ACC112 (cell line): ENCODE results near the gene CTNNA3.
"Not testable (repeated sequence)": the region's sequence is repeated elsewhere in the genome, so short reads cannot be mapped to it uniquely, and the experiment has no call there.

Experiments
- H2AFZ ChIP-seq: fragments of 200-600 bp; sonication (generic); one replicate; pipeline ENCODE4 v1.6.0; 2017; ENCODE audit warnings: antibody characterized with exemption, low read length; ENCODE audit not compliant: unreplicated experiment
- H3K27ac ChIP-seq: fragments of 200-600 bp; sonication (generic); 2 replicates; pipeline ENCODE4 v1.5.1; 2014; ENCODE audit warnings: low read depth, mild to moderate bottlenecking, antibody characterized with exemption, low read length, moderate library complexity
- H3K27me3 ChIP-seq: fragments of 200-600 bp; sonication (generic); 2 replicates; pipeline ENCODE4 v1.6.1; 2014; ENCODE audit warnings: mild to moderate bottlenecking, antibody characterized with exemption, low read length, moderate library complexity, mixed read lengths; ENCODE audit not compliant: insufficient read depth
- H3K36me3 ChIP-seq: fragments of 200-600 bp; sonication (generic); 2 replicates; pipeline ENCODE4 v1.6.1; 2016; ENCODE audit warnings: mild to moderate bottlenecking, antibody characterized with exemption, low read length, moderate library complexity, mixed read lengths; ENCODE audit not compliant: insufficient read depth
- H3K4me1 ChIP-seq: fragments of 200-600 bp; sonication (generic); one replicate; pipeline ENCODE4 v1.6.1; 2016; ENCODE audit warnings: low read length, mixed read lengths; ENCODE audit not compliant: insufficient read depth, unreplicated experiment, control insufficient read depth
- H3K4me3 ChIP-seq: fragments of 200-600 bp; sonication (generic); 2 replicates; pipeline ENCODE4 v1.5.1; 2014; ENCODE audit warnings: mild to moderate bottlenecking, low read depth, low read length
- H3K79me2 ChIP-seq: fragments of 200-600 bp; sonication (generic); one replicate; pipeline ENCODE4 v1.6.0; 2016; ENCODE audit warnings: low read length; ENCODE audit not compliant: control insufficient read depth, unreplicated experiment, insufficient read depth

The CTNNA3 gene

DNA sequence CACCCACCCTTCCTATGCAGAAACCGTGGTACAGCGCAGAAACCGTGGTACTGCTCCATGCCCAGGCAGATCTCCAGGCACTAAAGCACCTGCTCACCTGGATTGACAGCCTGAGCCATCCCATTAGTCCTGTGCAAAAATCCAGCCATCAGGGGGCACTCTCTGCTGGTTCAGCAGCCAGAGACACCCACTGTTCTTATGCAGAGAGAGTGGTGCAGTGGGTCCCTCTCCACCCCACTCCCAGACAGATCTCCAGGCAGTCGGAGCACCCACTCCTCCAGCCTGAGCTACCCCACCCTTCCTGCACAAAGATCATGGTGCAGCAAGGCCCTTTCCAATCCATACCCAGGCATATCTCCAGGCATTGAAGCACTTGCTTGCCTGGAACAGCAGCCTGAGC, 219.8 kb downstream of the CTNNA3 start:
- Histone ChIP-seq H2AFZ (no peak overlapping the region), H3K79me2 (no peaks in the 10 kb centered on the region), H3K27me3 (no peaks in the 10 kb centered on the region), H3K4me3 (no peak overlapping the region), H3K4me1 (no peaks in the 10 kb centered on the region), H3K36me3 (no peaks in the 10 kb centered on the region), H3K27ac (no peak overlapping the region)

DNA sequence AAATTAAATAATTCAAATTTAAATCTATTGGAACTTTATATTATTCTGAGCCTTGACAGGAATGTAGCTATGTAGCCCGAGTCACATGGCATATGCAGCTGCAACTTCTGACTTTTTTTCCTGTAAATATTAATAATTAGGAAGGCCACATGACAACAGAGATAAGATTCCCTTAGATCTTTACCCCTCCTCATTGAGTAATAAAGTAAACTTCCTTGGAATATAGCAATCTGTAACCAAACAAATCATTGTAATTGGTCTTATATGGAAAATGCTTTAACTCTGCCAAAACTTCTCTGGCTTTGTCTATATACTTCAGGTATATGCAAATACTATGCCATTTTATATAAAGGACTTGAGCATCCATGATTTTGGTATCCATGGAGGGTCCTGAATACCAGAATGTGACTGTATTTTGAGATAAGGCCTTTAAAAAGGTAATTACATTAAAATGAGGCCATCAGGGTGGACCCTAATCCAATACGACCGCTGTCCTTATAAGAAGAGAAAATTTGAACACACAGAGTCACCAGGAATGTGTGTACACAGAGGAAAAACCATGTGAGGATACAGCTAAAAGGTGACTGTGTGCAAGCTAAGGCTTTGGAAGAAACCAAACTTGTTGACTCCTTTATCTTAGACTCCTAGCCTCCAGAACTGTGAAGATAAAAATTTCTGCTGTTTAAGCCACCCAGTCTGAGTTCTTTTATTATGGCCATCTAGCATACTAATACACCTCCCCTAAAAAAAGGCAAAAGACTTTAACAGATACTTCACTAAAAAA, 222.0 kb downstream of the CTNNA3 start:
- Histone ChIP-seq H3K27me3 (no peaks in the 10 kb centered on the region), H3K79me2 (no peaks in the 10 kb centered on the region), H3K36me3 (no peaks in the 10 kb centered on the region), H3K27ac (no peak overlapping the region), H2AFZ (no peak overlapping the region), H3K4me1 (no peaks in the 10 kb centered on the region), H3K4me3 (no peak overlapping the region)

DNA sequence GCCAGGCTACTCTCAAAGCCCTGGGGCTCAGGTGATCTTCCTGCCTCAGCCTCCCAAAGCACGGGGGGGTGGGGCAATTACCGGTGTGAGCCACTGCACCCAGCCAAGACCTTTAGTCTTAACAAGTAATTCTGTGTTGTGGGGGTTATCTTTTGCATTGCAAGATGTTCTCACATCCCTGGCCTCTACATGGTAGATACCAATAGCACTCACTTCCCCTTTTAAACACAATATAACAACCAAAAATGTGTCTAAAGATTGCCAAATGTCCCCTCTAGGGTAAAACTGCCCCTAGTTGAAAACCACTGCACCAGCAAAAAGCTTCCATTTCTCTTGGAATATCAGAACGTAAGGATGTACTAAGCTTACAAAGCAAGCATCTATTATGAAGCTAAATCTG, 225.0 kb downstream of the CTNNA3 start:
- no peak overlapping the region for H2AFZ ChIP-seq
- H3K27ac ChIP-seq: no peak overlapping the region
- no peaks in the 10 kb centered on the region for H3K36me3 ChIP-seq
- no peaks in the 10 kb centered on the region for H3K4me1 ChIP-seq
- no peaks in the 10 kb centered on the region for H3K79me2 ChIP-seq
- H3K4me3 ChIP-seq: peak overlapping the region; percentile 37; the same call in 1 of the 2 replicates
- H3K27me3 ChIP-seq: no peaks in the 10 kb centered on the region

DNA sequence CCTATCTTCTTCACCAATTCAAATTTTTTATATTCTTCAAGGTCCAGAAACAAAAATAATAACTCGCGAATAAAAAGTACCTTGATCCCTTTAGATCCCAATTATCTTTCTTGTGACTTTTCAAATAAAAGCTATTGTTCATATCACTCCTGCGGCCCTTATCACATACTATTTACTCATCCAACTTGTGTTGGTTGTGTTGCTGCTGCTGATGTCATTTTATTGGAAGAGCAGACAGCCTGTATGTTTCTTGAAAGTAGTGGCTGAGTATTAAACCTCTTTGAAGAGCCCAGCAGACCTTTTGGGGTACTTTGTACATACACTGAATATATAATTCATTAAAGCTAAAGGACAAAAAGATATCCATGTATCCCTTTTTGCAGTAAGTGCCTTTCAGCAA, 231.7 kb downstream of the CTNNA3 start:
- H3K4me3 ChIP-seq: no peak overlapping the region
- H3K79me2 ChIP-seq: no peaks in the 10 kb centered on the region
- no peaks in the 10 kb centered on the region for H3K4me1 ChIP-seq
- no peak overlapping the region for H2AFZ ChIP-seq
- H3K36me3 ChIP-seq: no peaks in the 10 kb centered on the region
- H3K27me3 ChIP-seq: no peaks in the 10 kb centered on the region
- no peak overlapping the region for H3K27ac ChIP-seq

DNA sequence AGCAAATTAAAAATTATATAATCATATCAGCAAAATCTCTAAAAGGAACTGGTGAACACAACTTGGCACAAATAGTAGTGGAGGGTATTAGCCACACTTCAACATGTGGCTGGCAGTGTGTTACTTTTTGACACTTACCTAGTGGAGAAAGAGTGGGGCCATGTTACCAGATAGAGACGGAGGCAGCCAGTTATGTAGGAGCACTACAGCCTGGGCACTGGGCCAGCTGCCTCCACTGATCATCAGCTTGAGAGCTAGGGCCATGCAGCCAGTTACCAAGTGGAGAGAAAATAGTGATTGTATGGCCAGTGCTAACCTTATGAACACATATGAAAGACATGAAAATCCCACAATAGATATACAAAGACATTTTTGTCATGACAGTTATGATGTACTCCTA, 243.1 kb downstream of the CTNNA3 start:
- Histone ChIP-seq H2AFZ (no peak overlapping the region), H3K27ac (no peak overlapping the region), H3K36me3 (no peaks in the 10 kb centered on the region), H3K27me3 (no peaks in the 10 kb centered on the region), H3K79me2 (no peaks in the 10 kb centered on the region), H3K4me3 (no peak overlapping the region), H3K4me1 (no peaks in the 10 kb centered on the region)

DNA sequence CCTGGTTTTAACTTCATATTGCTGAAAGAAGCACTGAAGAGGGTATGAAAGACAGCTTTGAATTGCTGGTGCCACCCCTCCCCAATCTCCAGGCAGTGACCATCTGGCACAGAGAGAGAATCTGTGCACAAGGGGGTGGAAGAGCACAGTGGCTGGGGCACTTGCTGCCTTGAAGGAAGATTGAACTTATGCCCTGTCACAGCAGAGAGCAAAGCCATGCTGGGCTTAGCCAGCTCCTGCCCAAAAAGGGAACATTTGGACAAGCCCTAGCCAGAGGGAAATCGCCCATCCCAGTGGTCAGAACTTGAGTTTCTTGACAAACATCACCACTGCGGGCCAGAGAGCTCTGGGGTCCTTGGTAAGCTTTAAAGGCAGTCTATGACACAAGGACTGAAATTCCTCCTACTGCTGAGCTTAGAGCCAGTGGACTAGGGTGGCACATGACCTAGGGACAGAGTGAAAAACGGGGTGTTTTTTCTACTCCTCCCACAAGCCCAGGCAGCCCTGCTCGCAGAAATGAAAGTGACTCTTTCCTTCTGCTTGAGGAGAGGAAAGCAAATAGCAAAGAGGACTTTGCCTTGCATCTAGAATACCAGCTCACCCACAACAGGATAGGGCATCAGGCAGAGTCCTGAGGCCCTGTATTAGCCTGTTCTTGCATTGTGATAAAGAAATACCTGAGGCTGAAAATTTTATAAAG, 257.2 kb downstream of the CTNNA3 start:
- H2AFZ ChIP-seq: no peak overlapping the region
- H3K27me3 ChIP-seq: no peaks in the 10 kb centered on the region
- H3K79me2 ChIP-seq: no peaks in the 10 kb centered on the region
- H3K36me3 ChIP-seq: no peaks in the 10 kb centered on the region
- no peak overlapping the region for H3K4me3 ChIP-seq
- H3K27ac ChIP-seq: no peak overlapping the region
- no peaks in the 10 kb centered on the region for H3K4me1 ChIP-seq

DNA sequence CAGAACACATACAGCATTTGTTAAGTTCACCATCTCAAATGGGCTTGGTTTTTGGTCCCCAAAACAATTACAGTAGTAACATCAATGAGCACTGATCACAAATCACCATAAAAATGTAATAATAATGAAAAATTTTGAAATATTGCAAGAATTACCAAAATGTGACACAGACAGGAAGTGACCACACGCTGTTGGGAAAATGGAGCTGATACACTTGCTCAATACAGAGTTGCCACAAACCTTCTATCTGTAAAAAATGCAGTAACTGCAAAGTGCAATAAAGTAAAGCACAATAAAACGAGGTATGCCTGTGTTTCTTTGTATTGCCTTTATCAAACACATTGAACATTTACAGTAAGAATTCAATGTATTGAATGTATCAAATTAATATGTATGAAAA, 262.7 kb downstream of the CTNNA3 start:
- H3K79me2 ChIP-seq: no peaks in the 10 kb centered on the region
- no peak overlapping the region for H3K27ac ChIP-seq
- no peaks in the 10 kb centered on the region for H3K4me1 ChIP-seq
- H3K36me3 ChIP-seq: no peaks in the 10 kb centered on the region
- no peak overlapping the region for H2AFZ ChIP-seq
- H3K4me3 ChIP-seq: no peak overlapping the region
- H3K27me3 ChIP-seq: no peaks in the 10 kb centered on the region

DNA sequence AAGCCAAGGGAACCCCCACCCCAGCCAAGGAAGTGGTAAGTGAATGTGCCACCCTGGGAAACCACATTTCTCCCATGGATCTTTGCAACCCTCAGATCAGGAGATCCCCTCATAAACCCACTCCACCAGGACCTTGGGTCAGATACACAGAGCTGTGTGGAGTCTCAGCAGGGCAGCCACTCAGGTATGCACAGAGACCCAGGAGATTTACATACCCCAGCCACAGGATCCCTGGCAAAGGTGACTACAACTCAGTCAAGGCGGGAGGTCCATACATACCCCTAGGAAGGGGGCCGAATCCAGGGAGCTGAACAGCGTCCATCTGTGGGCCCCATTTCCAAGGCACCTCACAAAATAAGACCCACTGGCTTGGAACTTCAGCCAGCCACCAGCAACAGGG, 293.4 kb downstream of the CTNNA3 start:
- H3K4me3 ChIP-seq: no peak overlapping the region

DNA sequence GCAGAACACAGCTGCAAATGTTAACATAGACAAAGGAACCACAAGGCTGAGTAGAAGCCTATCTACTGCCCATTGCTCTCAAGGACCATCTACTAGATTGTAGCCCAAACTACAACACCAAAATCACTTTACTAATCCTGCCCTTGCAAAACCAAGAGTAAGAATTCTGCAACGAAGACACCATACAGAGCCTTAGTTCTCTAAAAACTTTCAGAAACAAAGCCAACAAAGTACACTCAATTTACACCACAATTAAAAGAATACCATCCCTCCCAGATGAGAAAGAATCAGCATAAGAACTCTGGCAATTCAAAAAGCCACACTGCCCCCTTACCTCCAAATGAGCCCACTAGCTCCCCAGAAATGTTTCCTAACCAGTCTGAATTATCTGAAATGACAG, 294.3 kb downstream of the CTNNA3 start:
- H2AFZ ChIP-seq: no peak overlapping the region
- no peaks in the 10 kb centered on the region for H3K79me2 ChIP-seq
- H3K4me1 ChIP-seq: no peaks in the 10 kb centered on the region
- H3K4me3 ChIP-seq: no peak overlapping the region
- no peak overlapping the region for H3K27ac ChIP-seq
- H3K27me3 ChIP-seq: no peaks in the 10 kb centered on the region
- H3K36me3 ChIP-seq: no peaks in the 10 kb centered on the region

More for the DNA sequence above, 293.4 kb downstream of the CTNNA3 start:
- H3K36me3 ChIP-seq: no peaks in the 10 kb centered on the region
- no peaks in the 10 kb centered on the region for H3K27me3 ChIP-seq
- H3K4me1 ChIP-seq: no peaks in the 10 kb centered on the region
- H3K27ac ChIP-seq: no peak overlapping the region
- H3K79me2 ChIP-seq: no peaks in the 10 kb centered on the region
- H2AFZ ChIP-seq: no peak overlapping the region

DNA sequence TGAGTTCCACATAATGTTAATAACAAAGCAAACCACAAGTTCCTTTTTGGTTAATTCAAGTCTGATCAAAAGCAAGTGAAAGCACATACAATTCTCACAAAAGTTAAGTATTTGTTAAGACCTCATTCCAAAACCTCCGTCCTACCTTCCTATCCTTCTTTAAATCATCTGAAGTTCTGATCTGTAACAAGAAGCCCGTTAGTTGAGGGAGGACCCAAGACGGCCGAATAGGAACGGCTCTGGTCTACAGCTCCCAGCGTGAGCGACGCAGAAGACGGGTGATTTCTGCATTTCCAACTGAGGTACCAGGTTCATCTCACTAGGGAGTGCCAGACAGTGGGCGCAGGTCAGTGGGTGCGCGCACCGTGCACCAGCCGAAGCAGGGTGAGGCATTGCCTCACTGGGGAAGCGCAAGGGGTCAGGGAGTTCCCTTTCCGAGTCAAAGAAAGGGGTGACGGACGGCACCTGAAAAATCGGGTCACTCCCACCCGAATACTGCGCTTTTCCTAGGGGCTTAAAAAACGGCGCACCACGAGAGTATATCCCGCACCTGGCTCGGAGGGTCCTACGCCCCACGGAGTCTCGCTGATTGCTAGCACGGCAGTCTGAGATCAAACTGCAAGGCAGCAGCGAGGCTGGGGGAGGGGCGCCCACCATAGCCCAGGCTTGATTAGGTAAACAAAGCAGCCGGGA, 309.0 kb downstream of the CTNNA3 start:
- not testable (repeated sequence) for H3K79me2 ChIP-seq, H2AFZ ChIP-seq, H3K4me3 ChIP-seq, H3K27me3 ChIP-seq, H3K36me3 ChIP-seq, H3K4me1 ChIP-seq, H3K27ac ChIP-seq
